Effector memory CD4-positive, alpha-beta T cell (primary cell): ENCODE measurements around the gene MAN1A2.

ENCODE experiments used
- DNase-seq, 3 donors: peaks; one replicate each; pipeline ENCODE4 v3.0.0-alpha.2; 2020
- H3K27ac ChIP-seq: 2 replicates; pipeline ENCODE4 v1.7.0; 2013; ENCODE audit warnings: mild to moderate bottlenecking, low read length, moderate library complexity; ENCODE audit not compliant: insufficient read depth, poor library complexity, severe bottlenecking
- H3K27me3 ChIP-seq: replicated peaks from 2 replicates; pipeline ENCODE4 v1.7.0; 2013; ENCODE audit warnings: mild to moderate bottlenecking, low read length; ENCODE audit not compliant: insufficient read depth, control insufficient read depth, poor library complexity, severe bottlenecking
- H3K36me3 ChIP-seq: 2 replicates; pipeline ENCODE4 v1.7.0; 2013; ENCODE audit warnings: mild to moderate bottlenecking, low read length, moderate library complexity; ENCODE audit not compliant: control insufficient read depth, insufficient read depth
- H3K4me1 ChIP-seq: 2 replicates; pipeline ENCODE4 v1.7.0; 2013; ENCODE audit warnings: low read length, mild to moderate bottlenecking; ENCODE audit not compliant: control insufficient read depth, insufficient read depth, poor library complexity, severe bottlenecking
- H3K4me3 ChIP-seq: 2 replicates; pipeline ENCODE4 v1.7.0; 2013; ENCODE audit warnings: low read length, low read depth, mild to moderate bottlenecking; ENCODE audit not compliant: insufficient read depth, poor library complexity, severe bottlenecking
- H3K9me3 ChIP-seq: 2 replicates; pipeline ENCODE4 v1.7.0; 2013; ENCODE audit warnings: mild to moderate bottlenecking, low read length, moderate library complexity; ENCODE audit not compliant: control insufficient read depth

MAN1A2 gene

GRCh38 chr1:117359561-117360289 is 7.5 kb upstream of the MAN1A2 start:
- H3K27ac ChIP-seq = no peak overlapping the region
- H3K27me3 ChIP-seq = no peaks in the 10 kb centered on the region
- no peak overlapping the region for H3K4me3 ChIP-seq
- no peak for DNase-seq
- peaks cover 4% of the 10 kb centered on the region for H3K4me1 ChIP-seq
- no peaks in the 10 kb centered on the region for H3K36me3 ChIP-seq
- no peaks in the 10 kb centered on the region for H3K9me3 ChIP-seq

GRCh38 chr1:117362986-117363385 is 4.3 kb upstream of the MAN1A2 start:
- H3K9me3 ChIP-seq = no peaks in the 10 kb centered on the region
- H3K4me1 ChIP-seq = peaks cover 4% of the 10 kb centered on the region
- no peaks in the 10 kb centered on the region for H3K36me3 ChIP-seq
- DNase-seq = no peak
- no peak overlapping the region for H3K27ac ChIP-seq
- no peak overlapping the region for H3K4me3 ChIP-seq
- H3K27me3 ChIP-seq = no peaks in the 10 kb centered on the region

GRCh38 chr1:117363571-117364048 is 3.6 kb upstream of the MAN1A2 start:
- Histone ChIP-seq H3K9me3 (no peaks in the 10 kb centered on the region), H3K4me3 (no peak overlapping the region), H3K27ac (no peak overlapping the region), H3K4me1 (peaks cover 4% of the 10 kb centered on the region), H3K36me3 (no peaks in the 10 kb centered on the region), H3K27me3 (no peaks in the 10 kb centered on the region)
- no peak for DNase-seq

- no peaks in the 10 kb centered on the region for H3K27me3 ChIP-seq
- no peaks in the 10 kb centered on the region for H3K36me3 ChIP-seq
- no peak overlapping the region for H3K4me3 ChIP-seq
- no peak overlapping the region for H3K27ac ChIP-seq
- no peaks in the 10 kb centered on the region for H3K9me3 ChIP-seq
- no peak for DNase-seq
- H3K4me1 ChIP-seq = peaks cover 4% of the 10 kb centered on the region
Observed at GRCh38 chr1:117364240-117364639, 3.0 kb upstream of the MAN1A2 start.

- DNase-seq = no peak
- H3K36me3 ChIP-seq = no peaks in the 10 kb centered on the region
- no peaks in the 10 kb centered on the region for H3K9me3 ChIP-seq
- H3K4me1 ChIP-seq = peaks cover 1% of the 10 kb centered on the region
- peak overlapping the region; percentile 85 for H3K27ac ChIP-seq
- no peaks in the 10 kb centered on the region for H3K27me3 ChIP-seq
- H3K4me3 ChIP-seq = peak overlapping the region; percentile 83
Observed at GRCh38 chr1:117365350-117366176, 1.7 kb upstream of the MAN1A2 start.

GRCh38 chr1:117366177-117367045 is 838 bp upstream of the MAN1A2 start:
- no peaks in the 10 kb centered on the region for H3K36me3 ChIP-seq
- peak; percentile 69 to 76 (median 76) for DNase-seq
- peak overlapping the region; percentile 83 for H3K4me3 ChIP-seq
- peak overlapping the region; percentile 85 for H3K27ac ChIP-seq
- no peaks in the 10 kb centered on the region for H3K27me3 ChIP-seq
- peaks cover 6% of the 10 kb centered on the region for H3K4me1 ChIP-seq
- H3K9me3 ChIP-seq = no peaks in the 10 kb centered on the region

- H3K36me3 ChIP-seq = no peaks in the 10 kb centered on the region
- peak overlapping the region; percentile 85 for H3K27ac ChIP-seq
- H3K4me3 ChIP-seq = peak overlapping the region; percentile 83
- no peaks in the 10 kb centered on the region for H3K27me3 ChIP-seq
- H3K9me3 ChIP-seq = no peaks in the 10 kb centered on the region
- DNase-seq = no peak
- H3K4me1 ChIP-seq = peaks cover 9% of the 10 kb centered on the region
Observed at GRCh38 chr1:117368116-117369108, 1.2 kb downstream of the MAN1A2 start.

- no peaks in the 10 kb centered on the region for H3K27me3 ChIP-seq
- no peaks in the 10 kb centered on the region for H3K9me3 ChIP-seq
- no peaks in the 10 kb centered on the region for H3K36me3 ChIP-seq
- peak overlapping the region; percentile 83 for H3K4me3 ChIP-seq
- DNase-seq = no peak
- peaks cover 9% of the 10 kb centered on the region for H3K4me1 ChIP-seq
- no peak overlapping the region for H3K27ac ChIP-seq
Observed at GRCh38 chr1:117370071-117370470, 2.8 kb downstream of the MAN1A2 start.

- Histone ChIP-seq H3K27ac (no peak overlapping the region), H3K9me3 (no peaks in the 10 kb centered on the region), H3K27me3 (no peaks in the 10 kb centered on the region), H3K4me3 (peak overlapping the region; percentile 83), H3K4me1 (peaks cover 9% of the 10 kb centered on the region), H3K36me3 (no peaks in the 10 kb centered on the region)
- DNase-seq = no peak
Observed at GRCh38 chr1:117370509-117370908, 3.3 kb downstream of the MAN1A2 start.
